ENCODE results near the gene ACTN4. TPM values are rescaled to one million over a fixed set of nuclear protein-coding genes. Genes with fewer than 3 reads are reported as not detected.

The ACTN4 gene
- total RNA-seq, 4 donors from 2014 or later, result 475 to 520 (median 507) TPM

DNA sequence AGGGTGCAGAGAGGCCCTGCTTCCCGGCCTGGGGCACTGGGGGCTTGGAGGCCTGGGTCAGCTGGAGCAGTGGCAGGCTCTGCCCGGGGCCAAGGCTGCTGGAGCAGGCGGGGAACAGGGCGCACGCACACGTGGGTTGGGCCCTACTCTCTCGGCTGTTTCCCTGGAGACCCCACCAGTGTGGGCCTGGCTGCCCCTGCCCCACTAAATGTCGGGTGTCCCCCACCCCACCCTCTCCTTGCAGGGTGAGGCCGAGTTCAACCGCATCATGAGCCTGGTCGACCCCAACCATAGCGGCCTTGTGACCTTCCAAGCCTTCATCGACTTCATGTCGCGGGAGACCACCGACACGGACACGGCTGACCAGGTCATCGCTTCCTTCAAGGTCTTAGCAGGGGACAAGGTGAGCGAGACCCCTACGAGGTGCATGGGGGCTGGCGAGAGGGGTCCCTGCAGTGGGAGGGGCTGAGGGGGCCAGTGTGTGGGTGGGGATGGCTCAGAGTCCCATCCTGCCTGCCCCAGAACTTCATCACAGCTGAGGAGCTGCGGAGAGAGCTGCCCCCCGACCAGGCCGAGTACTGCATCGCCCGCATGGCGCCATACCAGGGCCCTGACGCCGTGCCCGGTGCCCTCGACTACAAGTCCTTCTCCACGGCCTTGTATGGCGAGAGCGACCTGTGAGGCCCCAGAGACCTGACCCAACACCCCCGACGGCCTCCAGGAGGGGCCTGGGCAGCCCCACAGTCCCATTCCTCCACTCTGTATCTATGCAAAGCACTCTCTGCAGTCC, 81.5 kb downstream of the ACTN4 start:
- no peak for DNase-seq (ENCODE audit: low spot score in 2 of 2)
- Histone ChIP-seq H3K9me3 (no peaks in the 10 kb centered on the region), H3K27me3 (no peaks in the 10 kb centered on the region), H3K36me3 (peaks cover 66% of the 10 kb centered on the region), H3K27ac (no peak overlapping the region), H3K4me3 (no peak overlapping the region), H3K4me1 (peaks cover 28% of the 10 kb centered on the region)
- TF ChIP-seq EP300 (IDR thresholded peaks at IDR 0.05) (no peak), POLR2A (IDR thresholded peaks at IDR 0.05) (no peak), POLR2AphosphoS5 (IDR thresholded peaks at IDR 0.05) (no peak)
- TF ChIP-seq, protein P1, sequence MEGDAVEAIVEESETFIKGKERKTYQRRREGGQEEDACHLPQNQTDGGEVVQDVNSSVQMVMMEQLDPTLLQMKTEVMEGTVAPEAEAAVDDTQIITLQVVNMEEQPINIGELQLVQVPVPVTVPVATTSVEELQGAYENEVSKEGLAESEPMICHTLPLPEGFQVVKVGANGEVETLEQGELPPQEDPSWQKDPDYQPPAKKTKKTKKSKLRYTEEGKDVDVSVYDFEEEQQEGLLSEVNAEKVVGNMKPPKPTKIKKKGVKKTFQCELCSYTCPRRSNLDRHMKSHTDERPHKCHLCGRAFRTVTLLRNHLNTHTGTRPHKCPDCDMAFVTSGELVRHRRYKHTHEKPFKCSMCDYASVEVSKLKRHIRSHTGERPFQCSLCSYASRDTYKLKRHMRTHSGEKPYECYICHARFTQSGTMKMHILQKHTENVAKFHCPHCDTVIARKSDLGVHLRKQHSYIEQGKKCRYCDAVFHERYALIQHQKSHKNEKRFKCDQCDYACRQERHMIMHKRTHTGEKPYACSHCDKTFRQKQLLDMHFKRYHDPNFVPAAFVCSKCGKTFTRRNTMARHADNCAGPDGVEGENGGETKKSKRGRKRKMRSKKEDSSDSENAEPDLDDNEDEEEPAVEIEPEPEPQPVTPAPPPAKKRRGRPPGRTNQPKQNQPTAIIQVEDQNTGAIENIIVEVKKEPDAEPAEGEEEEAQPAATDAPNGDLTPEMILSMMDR (IDR thresholded peaks at IDR 0.05), result no peak
- 87% methylated on average over 32 of the region's 37 CpGs for WGBS

DNA sequence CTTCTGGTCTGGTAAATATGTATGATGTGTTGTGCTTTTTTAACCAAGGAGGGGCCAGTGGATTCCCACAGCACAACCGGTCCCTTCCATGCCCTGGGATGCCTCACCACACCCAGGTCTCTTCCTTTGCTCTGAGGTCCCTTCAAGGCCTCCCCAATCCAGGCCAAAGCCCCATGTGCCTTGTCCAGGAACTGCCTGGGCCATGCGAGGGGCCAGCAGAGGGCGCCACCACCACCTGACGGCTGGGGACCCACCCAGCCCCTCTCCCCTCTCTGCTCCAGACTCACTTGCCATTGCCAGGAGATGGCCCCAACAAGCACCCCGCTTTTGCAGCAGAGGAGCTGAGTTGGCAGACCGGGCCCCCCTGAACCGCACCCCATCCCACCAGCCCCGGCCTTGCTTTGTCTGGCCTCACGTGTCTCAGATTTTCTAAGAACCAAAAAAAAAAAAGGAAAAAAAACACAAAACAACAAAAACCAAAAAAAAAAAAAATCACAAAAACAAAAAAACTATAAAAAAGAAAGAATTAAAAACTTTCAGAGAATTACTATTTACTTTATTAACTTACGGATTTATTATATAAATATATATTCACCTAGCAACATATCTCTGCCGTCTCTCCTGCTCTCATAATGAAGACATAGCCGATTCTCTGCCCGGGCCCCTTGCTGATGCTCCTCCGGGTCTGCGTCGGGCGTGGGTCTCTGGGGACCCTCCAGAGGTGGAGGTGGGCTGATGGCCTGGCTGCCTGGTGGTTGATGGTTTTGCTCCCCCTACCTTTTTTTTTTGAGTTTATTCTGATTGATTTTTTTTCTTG, 82.4 kb downstream of the ACTN4 start:
- Histone ChIP-seq H3K36me3 (peaks cover 57% of the 10 kb centered on the region), H3K27me3 (no peaks in the 10 kb centered on the region), H3K4me3 (no peak overlapping the region), H3K27ac (no peak overlapping the region), H3K4me1 (peaks cover 31% of the 10 kb centered on the region), H3K9me3 (no peaks in the 10 kb centered on the region)
- no peak for DNase-seq (ENCODE audit: low spot score in 2 of 2)
- WGBS, result 78% methylated on average over 16 of the region's 17 CpGs
- no peak for TF ChIP-seq EP300 (IDR thresholded peaks at IDR 0.05)
- TF ChIP-seq, protein P1 (IDR thresholded peaks at IDR 0.05), result peak; percentile 58 to 83

DNA sequence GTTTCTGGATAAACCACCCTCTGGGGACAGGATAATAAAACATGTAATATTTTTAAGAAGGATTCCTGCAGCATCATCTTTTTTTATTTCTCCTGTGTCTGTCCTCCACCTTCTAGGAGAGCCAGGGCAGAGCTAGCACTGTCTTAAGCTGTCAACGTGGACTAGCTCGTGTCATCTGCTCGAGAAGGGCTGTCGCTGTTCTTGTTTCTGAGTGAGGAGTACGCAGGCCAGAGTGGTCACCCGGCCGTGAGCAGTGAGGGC, 83.0 kb downstream of the ACTN4 start:
- no peaks in the 10 kb centered on the region for H3K9me3 ChIP-seq
- peaks cover 52% of the 10 kb centered on the region for H3K36me3 ChIP-seq
- TF ChIP-seq EP300 (IDR thresholded peaks at IDR 0.05) (no peak), POLR2AphosphoS5 (IDR thresholded peaks at IDR 0.05) (no peak), POLR2A (IDR thresholded peaks at IDR 0.05) (no peak)
- TF ChIP-seq, protein P1 (IDR thresholded peaks at IDR 0.05), result no peak
- peaks cover 37% of the 10 kb centered on the region for H3K4me1 ChIP-seq
- WGBS, result 88% methylated on average over 7 of the region's 7 CpGs
- no peak for DNase-seq (ENCODE audit: low spot score in 2 of 2)
- H3K27me3 ChIP-seq, result no peaks in the 10 kb centered on the region
- no peak overlapping the region for H3K27ac ChIP-seq
- no peak overlapping the region for H3K4me3 ChIP-seq

DNA sequence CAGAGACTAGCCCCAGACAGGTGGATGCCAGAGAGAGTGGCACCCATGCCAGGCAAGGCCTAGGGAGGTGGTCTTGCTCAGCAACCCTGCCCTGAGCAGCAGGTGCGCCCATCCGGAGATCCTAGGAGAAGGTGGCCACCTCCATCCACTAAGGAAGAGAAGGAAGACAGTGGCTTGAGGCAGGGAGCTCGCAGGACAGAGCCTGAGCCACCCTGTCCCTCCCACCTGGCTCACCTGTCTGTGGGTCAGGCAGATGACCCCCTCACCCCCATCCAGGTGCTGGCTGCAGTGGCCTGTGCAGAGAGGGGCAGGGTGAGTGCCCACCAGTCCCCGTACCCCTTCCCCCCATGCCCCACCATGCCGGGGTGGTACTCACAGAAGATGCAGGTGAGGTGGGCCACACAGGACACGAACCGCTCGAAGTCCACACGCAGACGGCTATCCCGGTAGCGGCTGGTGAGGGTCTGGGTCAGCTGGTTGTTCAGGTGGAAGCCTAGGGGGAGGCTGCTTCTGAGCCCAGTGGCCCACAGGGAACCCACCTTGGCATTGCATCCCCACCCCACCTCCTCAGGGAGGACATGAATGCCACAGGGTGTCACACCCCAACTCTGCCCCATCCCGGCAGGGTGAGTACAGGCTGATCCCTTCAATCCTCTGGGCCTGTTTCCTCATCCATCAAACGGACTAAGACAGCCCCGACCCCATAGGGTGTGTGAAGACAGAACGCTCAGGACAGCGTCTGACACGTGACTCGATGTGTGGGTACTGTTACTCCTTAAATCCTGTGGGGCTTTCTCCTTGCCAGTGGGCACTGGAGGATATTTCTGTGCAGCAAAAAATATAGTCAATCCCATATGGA, 83.5 kb downstream of the ACTN4 start:
- Histone ChIP-seq H3K9me3 (no peaks in the 10 kb centered on the region), H3K4me3 (no peak overlapping the region), H3K4me1 (peaks cover 38% of the 10 kb centered on the region), H3K27ac (peak overlapping the region; percentile 48), H3K27me3 (no peaks in the 10 kb centered on the region), H3K36me3 (peaks cover 46% of the 10 kb centered on the region)
- peak in 1 of 2 donors; percentile 72 for DNase-seq (ENCODE audit: low spot score in 2 of 2)
- no peak for TF ChIP-seq EP300 (IDR thresholded peaks at IDR 0.05)
- no peak for TF ChIP-seq POLR2AphosphoS5 (IDR thresholded peaks at IDR 0.05)
- TF ChIP-seq, protein P1 (IDR thresholded peaks at IDR 0.05), result no peak
- no peak for TF ChIP-seq POLR2A (IDR thresholded peaks at IDR 0.05)
- WGBS, result 82% methylated on average over 13 of the region's 19 CpGs
